Stimulated activated naive B cell treated with anti-CD40 and anti-IgM and Interleukin-4, amounts not matched to agents 10 μg/mL and 1 μg/mL and 100 μg/mL, for 72 hours (primary cell): ENCODE results near the gene RNU5B-1.
A peak's percentile ranks its signal among the peaks of the same experiment; 100 is the strongest.
"Not testable (repeated sequence)": the region's sequence is repeated elsewhere in the genome, so short reads cannot be mapped to it uniquely, and the experiment has no call there.

Experiments
- ATAC-seq, 2 donors: fragments of 150-1000 bp; cut with Tn5 transposase; replicated peaks; 2 replicates each; pipeline ENCODE4 v1.10.0; 2021; ENCODE audit warnings: moderate library complexity in 1 of 2
- DNase-seq: peaks from one replicate; pipeline ENCODE4 v3.0.0; 2021
- H3K27ac Mint-ChIP-seq: one replicate; pipeline ENCODE4 v1.8.0; 2022; ENCODE audit warnings: mild to moderate bottlenecking, mixed read lengths
- H3K27me3 Mint-ChIP-seq, 2 donors: one replicate each; pipeline ENCODE4 v1.8.0; 2022; ENCODE audit warnings: mixed read lengths in 2 of 2
- H3K36me3 Mint-ChIP-seq, 2 donors: one replicate each; pipeline ENCODE4 v1.8.0; 2022; ENCODE audit warnings: mixed read lengths in 2 of 2, mild to moderate bottlenecking in 1 of 2
- H3K4me1 Mint-ChIP-seq, 2 donors: one replicate each; pipeline ENCODE4 v1.8.0; 2022; ENCODE audit warnings: mixed read lengths in 2 of 2, mild to moderate bottlenecking in 1 of 2
- H3K4me3 Mint-ChIP-seq, 2 donors: one replicate each; pipeline ENCODE4 v1.8.0; 2022; ENCODE audit warnings: mild to moderate bottlenecking in 2 of 2, mixed read lengths in 2 of 2, moderate library complexity in 1 of 2
- H3K9me3 Mint-ChIP-seq, 2 donors: one replicate each; pipeline ENCODE4 v1.8.0; 2022; ENCODE audit warnings: mixed read lengths in 2 of 2, mild to moderate bottlenecking in 1 of 2

RNU5B-1 gene

GRCh38 chr15:65304381-65305149 is at the start of gene RNU5B-1:
Gene RNU5B-1, plus strand, starts transcription at chr15:65304677.
- Mint-ChIP-seq H3K9me3 (no peaks in the 10 kb centered on the region), H3K4me3 (peak within 1 kb of the TSS; percentile 92 to 94), H3K36me3 (peaks cover 0 to 5% of the 10 kb centered on the region in 2 donors), H3K4me1 (peaks cover 7 to 21% of the 10 kb centered on the region in 2 donors), H3K27me3 (no peaks in the 10 kb centered on the region), H3K27ac (peak within 1 kb of the TSS; percentile 100)
- ATAC-seq (peak; percentile 80 to 84), DNase-seq (peak; percentile 95)

- Mint-ChIP-seq H3K36me3 (peaks cover 24 to 46% of the 10 kb centered on the region in 2 donors), H3K27me3 (no peaks in the 10 kb centered on the region), H3K27ac (no peak overlapping the region), H3K4me3 (no peak overlapping the region), H3K9me3 (no peaks in the 10 kb centered on the region), H3K4me1 (peaks cover 7 to 10% of the 10 kb centered on the region in 2 donors)
- DNase-seq (no peak), ATAC-seq (no peak)
Measured at GRCh38 chr15:65254758-65255157, 49.7 kb upstream of the RNU5B-1 start.

GRCh38 chr15:65255486-65256140 is 48.9 kb upstream of the RNU5B-1 start:
- DNase-seq (no peak), ATAC-seq (no peak)
- Mint-ChIP-seq H3K4me1 (peaks cover under 1 to 2% of the 10 kb centered on the region in 2 donors), H3K4me3 (no peak overlapping the region), H3K9me3 (no peaks in the 10 kb centered on the region), H3K36me3 (peaks cover 29 to 54% of the 10 kb centered on the region in 2 donors), H3K27me3 (no peaks in the 10 kb centered on the region), H3K27ac (no peak overlapping the region)

- DNase-seq: no peak
- Mint-ChIP-seq H3K4me1 (no peaks in the 10 kb centered on the region), H3K36me3 (peaks cover 41 to 67% of the 10 kb centered on the region in 2 donors), H3K9me3 (no peaks in the 10 kb centered on the region), H3K27ac (no peak overlapping the region), H3K27me3 (no peaks in the 10 kb centered on the region), H3K4me3 (no peak overlapping the region)
- no peak for ATAC-seq
Measured at GRCh38 chr15:65258375-65259262, 45.9 kb upstream of the RNU5B-1 start.

DNA sequence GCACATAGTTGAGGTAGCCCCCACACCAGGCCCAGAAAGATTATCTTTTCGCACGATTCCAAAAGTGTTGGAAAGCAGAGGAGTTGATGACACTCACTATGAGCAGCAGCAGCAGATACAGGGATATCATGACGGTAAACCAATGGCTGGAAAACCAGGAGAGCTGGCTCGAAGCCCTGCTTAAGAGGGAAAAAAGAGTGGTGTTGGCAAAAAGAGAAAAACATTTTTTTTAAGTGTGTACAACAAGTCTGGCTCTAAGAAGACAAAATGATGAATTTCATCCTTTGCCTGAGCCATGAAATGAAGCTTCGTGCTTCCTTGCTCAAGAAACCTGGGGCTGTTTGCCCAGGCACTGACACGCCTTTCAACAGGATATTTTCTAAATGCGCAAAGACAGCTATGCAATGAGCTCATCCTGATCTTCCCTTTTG is 45.1 kb upstream of the RNU5B-1 start:
- Mint-ChIP-seq H3K36me3 (peaks cover 41 to 63% of the 10 kb centered on the region in 2 donors), H3K27me3 (no peaks in the 10 kb centered on the region), H3K4me1 (no peaks in the 10 kb centered on the region), H3K27ac (no peak overlapping the region), H3K4me3 (no peak overlapping the region), H3K9me3 (no peaks in the 10 kb centered on the region)
- ATAC-seq: no peak
- DNase-seq: no peak

- Mint-ChIP-seq H3K27ac (no peak overlapping the region), H3K4me1 (no peaks in the 10 kb centered on the region), H3K9me3 (no peaks in the 10 kb centered on the region), H3K36me3 (peaks cover 39 to 52% of the 10 kb centered on the region in 2 donors), H3K27me3 (no peaks in the 10 kb centered on the region), H3K4me3 (no peak overlapping the region)
- no peak for DNase-seq
- ATAC-seq: no peak
Measured at GRCh38 chr15:65260968-65261367, 43.5 kb upstream of the RNU5B-1 start.

DNA sequence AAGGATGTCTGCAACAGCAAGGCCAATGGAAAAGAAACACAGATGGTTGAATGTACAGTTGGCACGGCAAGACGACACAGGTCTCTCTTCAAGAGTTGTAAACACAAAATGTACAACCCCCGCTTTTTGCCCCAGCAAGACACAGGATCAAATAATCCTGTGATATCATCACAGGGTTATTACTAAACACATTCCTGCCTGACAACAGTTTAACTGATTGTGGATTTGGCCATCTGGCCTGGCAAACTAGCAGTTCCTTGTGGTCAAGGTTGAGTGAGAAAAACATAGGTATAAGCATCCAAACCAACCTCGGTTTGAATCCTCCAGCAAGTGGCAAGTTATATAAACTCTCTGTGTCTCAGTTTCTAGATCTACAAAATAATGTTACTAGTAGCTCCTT is 41.2 kb upstream of the RNU5B-1 start:
- H3K36me3 Mint-ChIP-seq: peaks cover 42 to 54% of the 10 kb centered on the region in 2 donors

GRCh38 chr15:65264863-65265430 is 39.5 kb upstream of the RNU5B-1 start:
- Mint-ChIP-seq H3K27ac (no peak overlapping the region), H3K4me3 (no peak overlapping the region), H3K4me1 (no peaks in the 10 kb centered on the region), H3K9me3 (no peaks in the 10 kb centered on the region), H3K27me3 (no peaks in the 10 kb centered on the region), H3K36me3 (peaks cover 35 to 44% of the 10 kb centered on the region in 2 donors)
- DNase-seq (no peak), ATAC-seq (no peak)

More for the DNA sequence above, 41.2 kb upstream of the RNU5B-1 start:
- DNase-seq (no peak), ATAC-seq (no peak)
- Mint-ChIP-seq H3K4me3 (no peak overlapping the region), H3K4me1 (no peaks in the 10 kb centered on the region), H3K27ac (no peak overlapping the region), H3K9me3 (no peaks in the 10 kb centered on the region), H3K27me3 (no peaks in the 10 kb centered on the region)

GRCh38 chr15:65266469-65266868 is 38.0 kb upstream of the RNU5B-1 start:
- H3K36me3 Mint-ChIP-seq: peaks cover 28 to 32% of the 10 kb centered on the region in 2 donors
- ATAC-seq: no peak
- no peak for DNase-seq
- no peak overlapping the region for H3K27ac Mint-ChIP-seq
- peaks cover 0 to 2% of the 10 kb centered on the region in 2 donors for H3K4me1 Mint-ChIP-seq
- H3K9me3 Mint-ChIP-seq: no peaks in the 10 kb centered on the region
- H3K27me3 Mint-ChIP-seq: no peaks in the 10 kb centered on the region
- H3K4me3 Mint-ChIP-seq: no peak overlapping the region

- no peak overlapping the region for H3K4me3 Mint-ChIP-seq
- ATAC-seq (no peak), DNase-seq (no peak)
- H3K9me3 Mint-ChIP-seq: no peaks in the 10 kb centered on the region
- H3K27me3 Mint-ChIP-seq: no peaks in the 10 kb centered on the region
- H3K4me1 Mint-ChIP-seq: peaks cover 2 to 5% of the 10 kb centered on the region in 2 donors
- peaks cover 15 to 16% of the 10 kb centered on the region in 2 donors for H3K36me3 Mint-ChIP-seq
- no peak overlapping the region for H3K27ac Mint-ChIP-seq
Measured at GRCh38 chr15:65268411-65268810, 36.1 kb upstream of the RNU5B-1 start.

- peaks cover 16 to 17% of the 10 kb centered on the region in 2 donors for H3K36me3 Mint-ChIP-seq
- not testable (repeated sequence) for DNase-seq, H3K27me3 Mint-ChIP-seq, H3K9me3 Mint-ChIP-seq, H3K27ac Mint-ChIP-seq, H3K4me3 Mint-ChIP-seq
- peak; percentile 71 to 86 for ATAC-seq
- peaks cover 11 to 18% of the 10 kb centered on the region in 2 donors for H3K4me1 Mint-ChIP-seq
Measured at GRCh38 chr15:65270811-65271545, 33.5 kb upstream of the RNU5B-1 start.

DNA sequence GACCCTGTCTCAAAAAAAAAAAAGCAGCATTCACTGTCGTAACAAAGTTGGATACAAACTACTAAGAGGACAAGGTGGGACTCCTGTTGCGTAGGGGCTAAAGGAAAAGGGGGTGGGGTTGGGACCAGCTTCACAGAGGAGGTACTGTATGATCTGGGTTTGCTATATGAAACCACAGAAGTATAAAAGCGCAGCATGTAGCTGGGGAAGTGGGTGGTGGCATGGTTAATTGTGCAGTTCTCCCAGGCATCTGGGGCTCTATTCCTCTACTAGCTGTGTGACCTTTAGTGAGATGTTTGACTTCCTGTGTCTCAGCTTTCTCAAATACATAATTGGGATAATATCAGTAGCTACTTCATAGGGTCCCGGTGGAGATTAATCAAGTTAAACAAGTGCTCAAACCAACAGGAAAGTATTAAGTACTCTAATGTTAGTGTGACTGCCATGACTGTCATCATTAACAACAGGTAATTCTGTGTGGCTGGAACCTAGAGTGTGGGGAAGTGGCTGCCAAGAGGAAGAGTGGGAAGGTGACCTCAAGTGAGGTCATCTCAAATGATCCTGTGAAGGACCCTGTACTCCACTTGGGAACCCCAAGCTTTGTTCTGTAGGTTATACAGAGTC is 29.3 kb upstream of the RNU5B-1 start:
- H3K36me3 Mint-ChIP-seq: peaks cover 6 to 14% of the 10 kb centered on the region in 2 donors
- H3K27me3 Mint-ChIP-seq: no peaks in the 10 kb centered on the region
- ATAC-seq (no peak), DNase-seq (no peak)
- H3K9me3 Mint-ChIP-seq: no peaks in the 10 kb centered on the region
- H3K4me3 Mint-ChIP-seq: no peak overlapping the region
- H3K4me1 Mint-ChIP-seq: peaks cover 17 to 24% of the 10 kb centered on the region in 2 donors
- H3K27ac Mint-ChIP-seq: no peak overlapping the region

DNA sequence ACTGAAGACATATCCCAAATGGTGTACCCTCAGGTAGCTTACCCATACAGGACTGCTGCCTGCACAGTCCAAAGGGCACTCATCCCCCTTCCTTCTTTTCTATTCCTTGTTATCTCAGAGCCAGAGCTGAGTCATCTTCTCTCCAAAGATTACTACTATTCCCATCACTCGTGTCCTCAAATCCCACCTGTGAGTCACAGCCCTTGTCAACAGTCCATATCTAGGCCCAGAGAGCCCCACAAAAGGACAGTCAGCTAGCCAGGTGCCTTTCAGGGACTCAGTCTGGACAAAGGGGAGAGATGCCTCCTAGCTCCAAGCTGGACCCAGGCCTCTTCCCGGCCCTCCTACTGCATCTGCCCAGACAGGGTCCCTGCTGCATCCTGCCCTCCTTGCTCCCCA is 28.8 kb upstream of the RNU5B-1 start:
- no peak for ATAC-seq
- peaks cover 17 to 24% of the 10 kb centered on the region in 2 donors for H3K4me1 Mint-ChIP-seq
- H3K9me3 Mint-ChIP-seq: no peaks in the 10 kb centered on the region
- no peaks in the 10 kb centered on the region for H3K27me3 Mint-ChIP-seq
- DNase-seq: no peak
- H3K4me3 Mint-ChIP-seq: no peak overlapping the region
- H3K27ac Mint-ChIP-seq: no peak overlapping the region
- peaks cover 4 to 14% of the 10 kb centered on the region in 2 donors for H3K36me3 Mint-ChIP-seq
